NB4 (cell line): Measurements from ENCODE around the gene NR2C2AP.

Source experiments
- DNase-seq: peaks from one replicate; pipeline ENCODE4 v3.0.0; 2010; ENCODE audit warnings: low read depth
- H3K4me3 ChIP-seq: one replicate; pipeline ENCODE4 v1.5.1; 2011; ENCODE audit warnings: mild to moderate bottlenecking, low read depth, low read length, moderate library complexity
- MYC ChIP-seq: IDR thresholded peaks from 2 replicates; pipeline ENCODE4 v1.6.1; 2011; ENCODE audit warnings: low read depth, low read length
- POLR2A ChIP-seq: IDR thresholded peaks from 2 replicates; pipeline ENCODE4 v1.6.1; 2011; ENCODE audit warnings: mild to moderate bottlenecking; ENCODE audit not compliant: insufficient read length; ENCODE audit errors: extremely low read depth
- TF ChIP-seq, protein P1 (sequence below): IDR thresholded peaks from 2 replicates; pipeline ENCODE4 v1.6.1; 2011; ENCODE audit warnings: low read depth, low read length
- TF ChIP-seq, protein P2 (sequence below): IDR thresholded peaks from one replicate; pipeline ENCODE4 v1.5.1; 2012; ENCODE audit warnings: low read depth, low read length

NR2C2AP gene

DNA sequence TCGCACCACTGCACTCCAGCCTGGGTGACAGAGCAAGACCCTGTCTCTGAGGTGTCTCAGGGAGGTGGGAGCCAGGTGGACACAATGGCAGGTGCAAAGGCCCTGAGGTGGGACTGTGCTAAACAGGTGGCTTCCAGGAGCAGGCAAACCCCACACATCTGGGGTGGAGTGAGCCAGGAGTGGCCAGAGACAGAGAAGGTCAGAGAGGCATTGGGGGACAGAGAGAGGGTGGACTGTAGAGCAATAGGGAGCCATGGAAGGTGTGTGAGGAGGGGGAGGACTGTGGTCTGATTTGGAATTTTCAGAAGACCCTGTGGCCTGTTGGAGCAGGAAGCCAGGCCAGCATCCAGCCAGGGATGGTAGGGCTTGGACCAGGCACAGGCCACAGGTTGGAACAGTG lies 37.8 kb downstream of the NR2C2AP start:
- no peak for DNase-seq
- H3K4me3 ChIP-seq = no peak overlapping the region
- TF ChIP-seq MYC (no peak), POLR2A (no peak)
- TF ChIP-seq, protein P1, sequence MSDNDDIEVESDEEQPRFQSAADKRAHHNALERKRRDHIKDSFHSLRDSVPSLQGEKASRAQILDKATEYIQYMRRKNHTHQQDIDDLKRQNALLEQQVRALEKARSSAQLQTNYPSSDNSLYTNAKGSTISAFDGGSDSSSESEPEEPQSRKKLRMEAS = no peak
- TF ChIP-seq, protein P2, sequence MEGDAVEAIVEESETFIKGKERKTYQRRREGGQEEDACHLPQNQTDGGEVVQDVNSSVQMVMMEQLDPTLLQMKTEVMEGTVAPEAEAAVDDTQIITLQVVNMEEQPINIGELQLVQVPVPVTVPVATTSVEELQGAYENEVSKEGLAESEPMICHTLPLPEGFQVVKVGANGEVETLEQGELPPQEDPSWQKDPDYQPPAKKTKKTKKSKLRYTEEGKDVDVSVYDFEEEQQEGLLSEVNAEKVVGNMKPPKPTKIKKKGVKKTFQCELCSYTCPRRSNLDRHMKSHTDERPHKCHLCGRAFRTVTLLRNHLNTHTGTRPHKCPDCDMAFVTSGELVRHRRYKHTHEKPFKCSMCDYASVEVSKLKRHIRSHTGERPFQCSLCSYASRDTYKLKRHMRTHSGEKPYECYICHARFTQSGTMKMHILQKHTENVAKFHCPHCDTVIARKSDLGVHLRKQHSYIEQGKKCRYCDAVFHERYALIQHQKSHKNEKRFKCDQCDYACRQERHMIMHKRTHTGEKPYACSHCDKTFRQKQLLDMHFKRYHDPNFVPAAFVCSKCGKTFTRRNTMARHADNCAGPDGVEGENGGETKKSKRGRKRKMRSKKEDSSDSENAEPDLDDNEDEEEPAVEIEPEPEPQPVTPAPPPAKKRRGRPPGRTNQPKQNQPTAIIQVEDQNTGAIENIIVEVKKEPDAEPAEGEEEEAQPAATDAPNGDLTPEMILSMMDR = no peak

GRCh38 chr19:19162495-19162894 lies 40.7 kb downstream of the NR2C2AP start:
- H3K4me3 ChIP-seq = no peak overlapping the region
- DNase-seq = no peak
- TF ChIP-seq, protein P2 = no peak
- TF ChIP-seq POLR2A (no peak), MYC (no peak)
- TF ChIP-seq, protein P1 = no peak

GRCh38 chr19:19160461-19161035 lies 42.7 kb downstream of the NR2C2AP start:
- TF ChIP-seq POLR2A (no peak), MYC (no peak)
- TF ChIP-seq, protein P2 = no peak
- TF ChIP-seq, protein P1 = no peak
- DNase-seq = peak; percentile 55
- no peak overlapping the region for H3K4me3 ChIP-seq

GRCh38 chr19:19159534-19159933 lies 43.7 kb downstream of the NR2C2AP start:
- no peak for DNase-seq
- TF ChIP-seq POLR2A (no peak), MYC (no peak)
- TF ChIP-seq, protein P2 = no peak
- TF ChIP-seq, protein P1 = no peak
- no peak overlapping the region for H3K4me3 ChIP-seq

DNA sequence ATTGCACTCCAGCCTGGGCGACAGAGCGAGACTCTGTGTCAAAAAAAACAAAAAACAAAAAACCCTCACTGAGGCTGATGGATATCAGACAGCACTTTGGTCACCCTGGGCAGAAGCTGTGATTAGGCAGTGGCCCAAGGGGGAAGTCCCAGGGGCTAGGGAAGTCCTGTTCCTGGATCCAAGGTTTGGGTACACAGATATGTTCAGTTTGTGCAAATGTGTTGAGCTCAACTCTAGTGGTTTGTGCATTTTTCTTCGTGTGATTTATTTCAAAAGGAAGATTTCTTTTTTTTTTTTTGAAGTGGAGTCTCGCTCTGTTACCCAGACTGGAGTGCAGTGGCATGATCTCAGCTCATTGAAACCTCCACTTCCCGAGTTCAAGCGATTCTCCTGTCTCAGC lies 45.4 kb downstream of the NR2C2AP start:
- TF ChIP-seq, protein P2 = no peak
- TF ChIP-seq, protein P1 = no peak
- TF ChIP-seq MYC (no peak), POLR2A (no peak)
- no peak overlapping the region for H3K4me3 ChIP-seq
- DNase-seq = no peak
